GM21515 (cell line): ENCODE data around the gene AIG1.
"Not testable (repeated sequence)": the region's sequence is repeated elsewhere in the genome, so short reads cannot be mapped to it uniquely, and the experiment has no call there.

Source experiments
- ATAC-seq: cut with Tn5 transposase; IDR thresholded peaks from one replicate; pipeline ENCODE4 v1.9.1; 2021; ENCODE audit not compliant: unreplicated experiment

Gene AIG1

GRCh38 chr6:143307760-143308159 is 247.1 kb downstream of the AIG1 start:
- not testable (repeated sequence) for ATAC-seq

- ATAC-seq, result no peak
Observed at GRCh38 chr6:143313163-143313562, 252.5 kb downstream of the AIG1 start.

DNA sequence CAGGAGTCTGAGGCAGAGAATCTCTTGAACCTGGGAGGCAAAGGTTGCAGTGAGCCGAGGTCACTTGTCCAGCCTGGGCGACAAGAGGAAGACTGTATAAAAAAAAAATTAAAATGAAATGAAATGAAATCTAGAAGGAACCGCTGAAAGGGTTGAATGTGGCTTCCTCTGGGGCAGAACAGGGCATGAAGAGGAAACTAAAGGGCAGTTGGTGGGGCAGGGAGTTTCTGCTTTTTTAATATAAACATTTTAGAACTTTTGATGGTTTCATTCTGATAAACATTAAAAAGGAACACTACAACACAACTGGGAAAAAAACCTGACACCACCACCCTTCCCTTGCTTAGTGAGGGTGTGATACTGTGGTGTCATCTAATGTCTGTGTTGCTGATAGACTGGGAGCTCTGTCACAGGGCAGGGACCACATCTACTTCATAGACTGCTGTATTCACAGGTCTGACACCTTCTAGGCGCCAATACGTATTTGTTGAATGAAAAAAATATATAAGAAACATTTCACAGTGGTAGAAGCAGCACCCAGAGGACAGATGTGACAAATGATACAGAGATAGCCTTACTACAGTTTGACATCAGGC is 260.9 kb downstream of the AIG1 start:
- no peak for ATAC-seq

GRCh38 chr6:143322386-143322785 is 261.7 kb downstream of the AIG1 start:
- no peak for ATAC-seq

- no peak for ATAC-seq
Observed at GRCh38 chr6:143323729-143324470, 263.2 kb downstream of the AIG1 start.

- ATAC-seq, result no peak
Observed at GRCh38 chr6:143325379-143326140, 264.9 kb downstream of the AIG1 start.

GRCh38 chr6:143328876-143329275 is 268.2 kb downstream of the AIG1 start:
- ATAC-seq, result no peak

- no peak for ATAC-seq
Observed at GRCh38 chr6:143329323-143329722, 268.6 kb downstream of the AIG1 start.

DNA sequence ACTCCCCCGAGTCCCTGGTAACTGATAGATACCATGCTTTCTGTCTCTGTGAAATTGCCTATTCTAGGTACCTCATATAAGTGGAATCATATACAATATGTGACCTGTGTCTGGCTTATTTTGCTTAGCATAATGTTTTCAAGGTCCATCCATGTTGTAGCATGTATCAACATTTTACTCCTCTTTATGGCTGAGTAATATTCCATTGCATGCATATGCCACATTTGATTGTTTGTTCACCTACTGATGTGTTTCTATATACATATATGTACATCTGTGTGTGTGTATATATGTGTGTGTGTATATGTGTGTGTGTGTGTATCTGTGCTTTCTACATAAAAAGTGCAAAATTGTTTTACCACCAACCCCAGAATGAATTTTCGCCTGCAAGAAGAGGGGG is 270.7 kb downstream of the AIG1 start:
- no peak for ATAC-seq

- no peak for ATAC-seq
Observed at GRCh38 chr6:143332153-143332845, 271.6 kb downstream of the AIG1 start.

DNA sequence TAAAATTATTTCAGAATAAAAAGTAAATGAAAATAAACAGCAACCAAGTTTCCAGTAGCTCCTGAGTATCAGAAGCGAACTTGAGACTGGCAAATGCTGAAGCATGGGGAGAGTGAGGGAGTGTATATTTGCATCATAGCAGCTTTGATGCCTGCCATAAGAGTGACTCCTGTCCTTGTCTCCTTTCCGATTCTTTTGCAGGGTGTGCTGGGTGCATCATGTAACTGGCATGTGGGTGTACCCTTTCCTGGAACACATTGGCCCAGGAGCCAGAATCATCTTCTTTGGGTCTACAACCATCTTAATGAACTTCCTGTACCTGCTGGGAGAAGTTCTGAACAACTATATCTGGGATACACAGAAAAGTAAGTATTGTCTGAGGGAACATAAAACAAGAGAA is 272.4 kb downstream of the AIG1 start:
- ATAC-seq, result no peak

DNA sequence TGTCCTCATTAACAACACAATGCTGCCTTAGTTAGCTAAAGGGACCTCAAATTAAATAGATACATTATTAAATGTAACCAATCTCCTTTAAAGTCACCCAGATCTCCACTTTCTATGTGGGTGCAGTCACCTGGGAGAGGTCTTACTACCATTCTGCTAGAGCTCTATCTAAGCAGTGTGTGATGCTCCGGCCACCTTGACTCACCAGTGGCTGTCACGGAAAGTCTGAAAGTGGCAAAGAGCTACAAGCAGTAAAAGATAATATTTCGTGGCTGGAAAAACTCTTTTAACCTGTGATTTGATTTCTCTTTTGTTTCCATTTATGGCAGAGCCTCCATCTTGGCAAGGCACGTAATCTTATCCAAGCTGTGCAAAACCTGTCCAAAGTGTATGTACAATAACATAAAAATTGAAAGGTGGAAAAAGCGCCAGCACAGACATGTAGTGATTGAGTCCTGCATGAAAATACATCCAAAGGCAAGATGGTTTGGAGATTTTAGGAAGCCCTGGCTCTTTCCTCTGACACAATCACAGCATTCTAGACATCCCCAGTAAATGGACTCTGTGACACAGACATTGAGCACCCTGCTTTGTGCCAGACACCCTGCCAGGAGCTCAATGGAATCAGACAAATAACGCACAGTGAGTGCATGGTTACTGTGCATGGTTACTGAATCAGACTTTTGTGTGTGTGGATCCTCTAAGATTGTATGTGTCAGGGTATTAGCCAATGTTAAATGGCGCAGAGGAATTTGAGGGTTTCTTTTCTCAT is 273.2 kb downstream of the AIG1 start:
- ATAC-seq, result no peak

DNA sequence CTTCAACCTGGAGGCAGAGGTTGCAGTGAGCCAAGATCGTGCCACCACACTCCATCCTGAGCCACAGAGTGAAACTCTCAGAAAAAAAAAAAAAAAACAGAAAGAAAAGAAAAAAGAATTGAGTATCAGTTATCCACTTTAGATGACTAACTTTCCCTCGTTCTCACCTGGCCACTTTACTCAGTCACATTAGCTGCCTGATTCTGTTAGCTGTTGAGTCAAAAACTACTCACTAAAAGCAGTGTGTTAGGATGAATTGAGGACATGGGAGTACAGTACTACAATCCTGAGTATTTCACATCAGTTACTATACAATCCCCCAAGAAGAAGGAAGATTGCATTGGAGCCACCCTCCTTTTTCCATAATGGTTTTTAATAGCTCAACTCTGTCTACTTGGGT is 275.2 kb downstream of the AIG1 start:
- ATAC-seq, result no peak

DNA sequence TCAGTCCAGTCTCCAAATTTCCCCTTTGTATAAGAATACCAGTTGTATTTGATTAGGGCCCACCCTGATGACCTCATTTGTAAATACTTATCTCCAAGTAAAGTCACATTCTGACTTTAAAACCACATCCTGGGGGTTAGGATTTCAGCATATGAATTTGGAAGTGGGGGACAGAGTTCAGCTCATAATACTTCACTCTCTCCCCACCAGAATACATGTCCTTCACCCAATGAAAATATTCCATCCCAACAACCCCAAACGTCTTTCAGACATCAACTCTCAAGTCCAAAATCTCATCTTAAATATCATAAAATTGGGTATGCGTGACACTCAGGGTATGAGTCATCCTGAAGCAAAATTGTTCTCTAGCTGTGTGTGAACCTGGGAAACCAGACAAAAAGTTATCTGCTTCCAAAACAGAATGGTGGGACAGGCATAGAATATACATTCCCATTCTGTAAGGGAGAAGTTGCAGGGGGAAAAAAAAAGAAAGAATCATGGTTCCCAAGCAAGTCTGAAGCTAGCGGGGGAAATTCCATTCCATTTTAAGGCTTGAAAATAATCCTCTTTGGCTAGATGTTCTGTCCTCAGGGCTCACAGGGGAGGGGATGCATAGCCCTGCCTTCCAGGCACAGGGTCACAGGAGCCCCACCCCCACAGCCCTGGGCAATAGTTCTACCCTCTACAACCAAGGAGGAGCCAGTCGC is 275.9 kb downstream of the AIG1 start:
- no peak for ATAC-seq

DNA sequence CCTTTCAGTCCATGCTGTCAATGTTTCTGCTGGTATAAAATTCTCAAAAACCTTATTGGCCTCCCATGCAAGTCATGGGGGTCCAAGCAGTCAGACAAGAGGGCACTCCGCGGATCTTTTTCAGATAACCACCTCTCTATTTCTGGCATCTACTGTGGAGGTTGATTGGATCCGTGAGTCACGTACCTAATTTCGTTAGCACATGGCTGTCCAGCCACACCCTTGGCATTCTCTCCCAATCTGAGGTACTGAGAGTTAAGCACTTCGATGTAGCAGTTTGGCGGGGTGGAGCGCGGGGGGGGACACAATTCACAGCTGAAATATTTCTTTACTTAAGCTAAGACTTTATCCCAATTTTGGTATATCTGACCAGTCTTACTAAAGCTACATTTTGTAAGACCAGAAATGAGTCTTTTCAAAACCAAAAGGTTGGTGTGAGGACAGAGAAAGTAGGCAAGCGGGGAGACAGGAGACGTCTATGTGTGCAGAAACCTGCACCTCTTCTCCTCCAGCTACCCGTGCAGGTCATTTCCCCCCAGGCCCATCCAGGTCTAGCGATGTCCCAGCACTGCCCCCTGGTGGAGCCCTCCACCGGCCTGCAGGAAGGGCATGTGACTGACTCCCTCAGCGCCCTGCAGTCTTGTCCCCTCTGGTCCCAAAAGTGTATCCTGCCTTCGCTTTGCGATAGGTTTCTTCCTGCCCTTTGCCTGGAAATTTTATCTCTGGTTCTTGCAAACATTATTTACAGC is 276.7 kb downstream of the AIG1 start:
- ATAC-seq, result peak; percentile 71

- ATAC-seq, result no peak
Observed at GRCh38 chr6:143339223-143339622, 278.5 kb downstream of the AIG1 start.

DNA sequence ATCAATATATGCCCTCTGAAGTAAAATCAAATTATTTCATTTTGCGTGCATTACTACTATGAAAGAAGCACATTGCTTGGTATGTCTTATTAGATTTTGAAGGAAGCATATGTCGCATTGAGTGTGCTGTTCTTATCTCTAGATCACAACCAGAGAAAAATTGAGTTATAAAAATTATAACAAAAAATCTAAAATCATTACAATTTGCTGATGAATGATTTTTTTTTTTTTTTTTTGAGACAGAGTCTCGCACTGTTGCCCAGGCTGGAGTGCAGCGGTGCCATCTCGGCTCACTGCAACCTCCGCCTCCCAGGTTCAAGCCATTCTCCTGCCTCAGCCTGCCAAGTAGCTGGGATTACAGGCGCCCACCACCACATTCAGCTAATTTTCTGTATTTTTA is 284.8 kb downstream of the AIG1 start:
- ATAC-seq, result not testable (repeated sequence)

GRCh38 chr6:143346004-143346403 is 285.3 kb downstream of the AIG1 start:
- no peak for ATAC-seq

DNA sequence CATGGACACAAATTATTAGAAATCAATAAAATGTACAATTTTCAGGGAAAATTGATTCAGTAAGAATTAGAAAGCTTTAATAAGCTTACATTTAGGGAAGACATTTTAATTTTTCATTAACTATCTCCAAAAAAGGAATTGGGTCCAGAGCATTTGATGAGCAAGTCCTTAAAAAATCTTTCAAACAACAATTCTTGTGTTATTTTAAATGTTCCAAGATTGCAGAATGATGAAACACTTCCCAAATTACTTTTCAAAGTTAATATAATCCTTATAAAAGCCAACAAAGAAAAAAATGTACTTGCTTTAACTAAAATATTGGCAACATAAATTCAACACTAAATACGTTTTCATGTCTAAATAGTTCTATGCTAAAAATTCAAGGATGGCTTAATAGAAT is 287.8 kb downstream of the AIG1 start:
- ATAC-seq, result no peak
